ENCODE data around the gene MSX2.
"Not testable (repeated sequence)": the region's sequence is repeated elsewhere in the genome, so short reads cannot be mapped to it uniquely, and the experiment has no call there.

The MSX2 gene

DNA sequence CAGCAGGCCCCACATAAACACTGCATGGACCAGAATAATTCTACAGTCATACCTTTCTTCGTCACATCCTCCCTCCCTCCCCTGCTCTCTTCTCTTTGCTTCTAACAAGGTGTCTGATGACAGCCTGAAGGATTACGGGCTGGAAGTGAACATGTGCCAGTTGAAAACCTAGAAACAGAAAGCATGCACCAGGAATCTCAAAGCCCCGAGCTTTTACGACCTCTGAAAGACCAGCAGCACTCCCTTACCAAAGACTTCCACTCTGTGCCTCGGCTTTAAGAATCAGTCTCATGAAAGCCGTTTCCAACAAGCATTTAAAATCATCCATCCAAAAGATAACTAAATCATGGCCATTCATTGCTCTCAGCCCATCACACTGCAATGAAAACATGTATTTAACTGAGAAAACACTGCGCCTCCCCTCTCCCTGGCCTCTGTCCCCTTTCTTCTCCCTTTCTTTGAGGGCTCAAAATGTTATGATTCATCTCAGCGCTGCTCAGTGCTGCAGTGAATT, 21.3 kb downstream of the MSX2 start:
- Histone ChIP-seq H3K4me1 (ENCODE audit: control insufficient read depth in 5 of 5, insufficient read depth in 5 of 5, low read length in 5 of 5) (no peaks in the 10 kb centered on the region), H3K9me3 (ENCODE audit: control insufficient read depth in 5 of 5, low read length in 5 of 5) (no peaks in the 10 kb centered on the region), H3K36me3 (ENCODE audit: control insufficient read depth in 5 of 5, insufficient read depth in 5 of 5, low read length in 5 of 5) (no peaks in the 10 kb centered on the region), H3K9ac (ENCODE audit: low read length in 5 of 5) (no peak overlapping the region), H3K27ac (ENCODE audit: low read depth, low read length) (no peak overlapping the region), H3K27me3 (ENCODE audit: control insufficient read depth in 5 of 5, insufficient read depth in 4 of 5, low read length in 5 of 5) (peaks cover 18 to 30% (median 26%) of the 10 kb centered on the region in 5 donors), H3K4me3 (ENCODE audit: low read depth in 1 of 5, low read length in 5 of 5) (no peak overlapping the region)

GRCh38 chr5:174750711-174751110, 26.3 kb downstream of the MSX2 start:
- Histone ChIP-seq H3K27ac (ENCODE audit: low read depth, low read length) (no peak overlapping the region), H3K27me3 (ENCODE audit: control insufficient read depth in 5 of 5, insufficient read depth in 4 of 5, low read length in 5 of 5) (peaks cover 15 to 45% (median 34%) of the 10 kb centered on the region in 5 donors), H3K4me1 (ENCODE audit: control insufficient read depth in 5 of 5, insufficient read depth in 5 of 5, low read length in 5 of 5) (peaks cover 0 to 7% (median 6%) of the 10 kb centered on the region in 5 donors), H3K36me3 (ENCODE audit: control insufficient read depth in 5 of 5, insufficient read depth in 5 of 5, low read length in 5 of 5) (no peaks in the 10 kb centered on the region), H3K9me3 (ENCODE audit: control insufficient read depth in 5 of 5, low read length in 5 of 5) (no peaks in the 10 kb centered on the region), H3K9ac (ENCODE audit: low read length in 5 of 5) (no peak overlapping the region), H3K4me3 (ENCODE audit: low read depth in 1 of 5, low read length in 5 of 5) (no peak overlapping the region)

DNA sequence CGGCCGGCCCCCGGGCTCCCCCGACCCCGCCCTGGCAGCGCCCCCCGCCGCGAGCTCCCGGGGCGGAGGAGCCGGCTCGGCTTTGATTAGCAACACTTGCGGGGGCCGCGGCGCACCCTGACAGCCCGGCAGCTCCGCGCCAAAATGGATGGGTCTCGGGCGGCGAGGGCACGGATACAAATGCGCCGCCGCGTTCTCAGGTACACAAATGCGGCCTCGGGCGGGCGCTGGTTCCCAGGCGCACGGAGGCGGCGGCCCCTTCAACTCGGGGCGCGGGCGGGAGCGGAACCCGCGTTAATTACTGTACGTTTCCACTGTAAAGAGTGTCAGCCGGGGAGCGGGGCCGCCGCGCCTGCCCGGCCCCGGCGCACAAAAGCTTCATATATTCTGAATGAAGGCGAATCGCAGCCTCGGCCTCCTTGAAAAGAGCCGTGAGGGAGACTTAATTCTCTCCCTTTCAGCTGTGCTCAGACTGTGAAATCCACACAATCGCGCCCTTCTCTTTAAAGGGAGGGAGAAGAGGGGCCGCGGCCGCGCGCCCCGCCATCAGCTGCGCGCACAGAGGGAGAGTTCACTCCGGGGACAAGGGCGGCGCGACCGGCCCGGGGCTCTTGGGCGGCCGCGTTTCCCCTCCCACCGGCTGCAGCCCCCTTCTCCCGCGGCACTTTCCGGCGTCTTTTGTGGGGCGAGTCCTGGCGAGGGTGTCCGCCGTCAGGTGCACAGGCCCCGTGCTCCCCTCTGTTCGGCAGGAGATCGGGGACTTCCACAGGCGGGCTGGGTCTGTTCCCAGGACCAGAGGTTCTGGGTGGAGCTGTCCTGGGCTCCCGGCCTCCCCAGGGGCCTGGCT, 27.0 kb downstream of the MSX2 start:
- no peaks in the 10 kb centered on the region for H3K9me3 ChIP-seq (ENCODE audit: control insufficient read depth in 5 of 5, low read length in 5 of 5)
- peaks cover 14 to 45% (median 29%) of the 10 kb centered on the region in 5 donors for H3K27me3 ChIP-seq (ENCODE audit: control insufficient read depth in 5 of 5, insufficient read depth in 4 of 5, low read length in 5 of 5)
- no peak overlapping the region for H3K27ac ChIP-seq (ENCODE audit: low read depth, low read length)
- H3K4me3 ChIP-seq (ENCODE audit: low read depth in 1 of 5, low read length in 5 of 5), result peak overlapping the region in 3 of 5 donors; percentile 11 to 26 (median 22)
- H3K4me1 ChIP-seq (ENCODE audit: control insufficient read depth in 5 of 5, insufficient read depth in 5 of 5, low read length in 5 of 5), result peaks cover 0 to 7% (median 6%) of the 10 kb centered on the region in 5 donors
- H3K9ac ChIP-seq (ENCODE audit: low read length in 5 of 5), result no peak overlapping the region
- no peaks in the 10 kb centered on the region for H3K36me3 ChIP-seq (ENCODE audit: control insufficient read depth in 5 of 5, insufficient read depth in 5 of 5, low read length in 5 of 5)

- peaks cover 11 to 42% (median 28%) of the 10 kb centered on the region in 5 donors for H3K27me3 ChIP-seq (ENCODE audit: control insufficient read depth in 5 of 5, insufficient read depth in 4 of 5, low read length in 5 of 5)
- H3K9me3 ChIP-seq (ENCODE audit: control insufficient read depth in 5 of 5, low read length in 5 of 5), result no peaks in the 10 kb centered on the region
- no peaks in the 10 kb centered on the region for H3K36me3 ChIP-seq (ENCODE audit: control insufficient read depth in 5 of 5, insufficient read depth in 5 of 5, low read length in 5 of 5)
- H3K4me3 ChIP-seq (ENCODE audit: low read depth in 1 of 5, low read length in 5 of 5), result no peak overlapping the region
- H3K9ac ChIP-seq (ENCODE audit: low read length in 5 of 5), result no peak overlapping the region
- peaks cover 0 to 7% (median 6%) of the 10 kb centered on the region in 5 donors for H3K4me1 ChIP-seq (ENCODE audit: control insufficient read depth in 5 of 5, insufficient read depth in 5 of 5, low read length in 5 of 5)
- no peak overlapping the region for H3K27ac ChIP-seq (ENCODE audit: low read depth, low read length)
Observed at GRCh38 chr5:174752121-174752520, 27.7 kb downstream of the MSX2 start.

GRCh38 chr5:174755106-174755505, 30.7 kb downstream of the MSX2 start:
- no peak overlapping the region for H3K27ac ChIP-seq (ENCODE audit: low read depth, low read length)
- H3K36me3 ChIP-seq (ENCODE audit: control insufficient read depth in 5 of 5, insufficient read depth in 5 of 5, low read length in 5 of 5), result no peaks in the 10 kb centered on the region
- peaks cover 0 to 6% (median 3%) of the 10 kb centered on the region in 5 donors for H3K9me3 ChIP-seq (ENCODE audit: control insufficient read depth in 5 of 5, low read length in 5 of 5)
- peaks cover 2 to 31% (median 17%) of the 10 kb centered on the region in 5 donors for H3K27me3 ChIP-seq (ENCODE audit: control insufficient read depth in 5 of 5, insufficient read depth in 4 of 5, low read length in 5 of 5)
- H3K9ac ChIP-seq (ENCODE audit: low read length in 5 of 5), result no peak overlapping the region
- no peak overlapping the region for H3K4me3 ChIP-seq (ENCODE audit: low read depth in 1 of 5, low read length in 5 of 5)
- peaks cover 0 to 7% (median 6%) of the 10 kb centered on the region in 5 donors for H3K4me1 ChIP-seq (ENCODE audit: control insufficient read depth in 5 of 5, insufficient read depth in 5 of 5, low read length in 5 of 5)

GRCh38 chr5:174759091-174759490, 34.7 kb downstream of the MSX2 start:
- Histone ChIP-seq H3K4me3 (ENCODE audit: low read depth in 1 of 5, low read length in 5 of 5) (no peak overlapping the region), H3K9me3 (ENCODE audit: control insufficient read depth in 5 of 5, low read length in 5 of 5) (peaks cover 0 to 6% (median 3%) of the 10 kb centered on the region in 5 donors), H3K9ac (ENCODE audit: low read length in 5 of 5) (no peak overlapping the region), H3K36me3 (ENCODE audit: control insufficient read depth in 5 of 5, insufficient read depth in 5 of 5, low read length in 5 of 5) (no peaks in the 10 kb centered on the region), H3K4me1 (ENCODE audit: control insufficient read depth in 5 of 5, insufficient read depth in 5 of 5, low read length in 5 of 5) (no peaks in the 10 kb centered on the region), H3K27ac (ENCODE audit: low read depth, low read length) (no peak overlapping the region), H3K27me3 (ENCODE audit: control insufficient read depth in 5 of 5, insufficient read depth in 4 of 5, low read length in 5 of 5) (peaks cover 0 to 2% (median 0%) of the 10 kb centered on the region in 5 donors)

GRCh38 chr5:174760721-174761120, 36.3 kb downstream of the MSX2 start:
- no peaks in the 10 kb centered on the region for H3K36me3 ChIP-seq (ENCODE audit: control insufficient read depth in 5 of 5, insufficient read depth in 5 of 5, low read length in 5 of 5)
- no peak overlapping the region for H3K4me3 ChIP-seq (ENCODE audit: low read depth in 1 of 5, low read length in 5 of 5)
- no peaks in the 10 kb centered on the region for H3K4me1 ChIP-seq (ENCODE audit: control insufficient read depth in 5 of 5, insufficient read depth in 5 of 5, low read length in 5 of 5)
- H3K9me3 ChIP-seq (ENCODE audit: control insufficient read depth in 5 of 5, low read length in 5 of 5), result peaks cover 0 to 6% (median 3%) of the 10 kb centered on the region in 5 donors
- peaks cover 0 to 5% (median 0%) of the 10 kb centered on the region in 5 donors for H3K27me3 ChIP-seq (ENCODE audit: control insufficient read depth in 5 of 5, insufficient read depth in 4 of 5, low read length in 5 of 5)
- H3K9ac ChIP-seq (ENCODE audit: low read length in 5 of 5), result no peak overlapping the region
- no peak overlapping the region for H3K27ac ChIP-seq (ENCODE audit: low read depth, low read length)

- not testable (repeated sequence) for H3K4me1 ChIP-seq (ENCODE audit: control insufficient read depth in 5 of 5, insufficient read depth in 5 of 5, low read length in 5 of 5); H3K27me3 ChIP-seq (ENCODE audit: control insufficient read depth in 5 of 5, insufficient read depth in 4 of 5, low read length in 5 of 5); H3K36me3 ChIP-seq (ENCODE audit: control insufficient read depth in 5 of 5, insufficient read depth in 5 of 5, low read length in 5 of 5); H3K4me3 ChIP-seq (ENCODE audit: low read depth in 1 of 5, low read length in 5 of 5); H3K9ac ChIP-seq (ENCODE audit: low read length in 5 of 5); H3K27ac ChIP-seq (ENCODE audit: low read depth, low read length); H3K9me3 ChIP-seq (ENCODE audit: control insufficient read depth in 5 of 5, low read length in 5 of 5)
Observed at GRCh38 chr5:174761341-174761740, 37.0 kb downstream of the MSX2 start.

- H3K9ac ChIP-seq (ENCODE audit: low read length in 5 of 5), result no peak overlapping the region
- no peaks in the 10 kb centered on the region for H3K36me3 ChIP-seq (ENCODE audit: control insufficient read depth in 5 of 5, insufficient read depth in 5 of 5, low read length in 5 of 5)
- H3K9me3 ChIP-seq (ENCODE audit: control insufficient read depth in 5 of 5, low read length in 5 of 5), result no peaks in the 10 kb centered on the region
Observed at GRCh38 chr5:174764309-174764708, 39.9 kb downstream of the MSX2 start.

GRCh38 chr5:174765540-174765939, 41.2 kb downstream of the MSX2 start:
- Histone ChIP-seq H3K4me3 (ENCODE audit: low read depth in 1 of 5, low read length in 5 of 5) (no peak overlapping the region), H3K9ac (ENCODE audit: low read length in 5 of 5) (no peak overlapping the region), H3K36me3 (ENCODE audit: control insufficient read depth in 5 of 5, insufficient read depth in 5 of 5, low read length in 5 of 5) (no peaks in the 10 kb centered on the region), H3K4me1 (ENCODE audit: control insufficient read depth in 5 of 5, insufficient read depth in 5 of 5, low read length in 5 of 5) (no peaks in the 10 kb centered on the region), H3K9me3 (ENCODE audit: control insufficient read depth in 5 of 5, low read length in 5 of 5) (no peaks in the 10 kb centered on the region), H3K27ac (ENCODE audit: low read depth, low read length) (no peak overlapping the region), H3K27me3 (ENCODE audit: control insufficient read depth in 5 of 5, insufficient read depth in 4 of 5, low read length in 5 of 5) (peaks cover 0 to 5% (median 0%) of the 10 kb centered on the region in 5 donors)

More at GRCh38 chr5:174764309-174764708, 39.9 kb downstream of the MSX2 start:
- no peak overlapping the region for H3K27ac ChIP-seq (ENCODE audit: low read depth, low read length)
- no peak overlapping the region for H3K4me3 ChIP-seq (ENCODE audit: low read depth in 1 of 5, low read length in 5 of 5)
- H3K27me3 ChIP-seq (ENCODE audit: control insufficient read depth in 5 of 5, insufficient read depth in 4 of 5, low read length in 5 of 5), result peaks cover 0 to 5% (median 0%) of the 10 kb centered on the region in 5 donors
- H3K4me1 ChIP-seq (ENCODE audit: control insufficient read depth in 5 of 5, insufficient read depth in 5 of 5, low read length in 5 of 5), result no peaks in the 10 kb centered on the region
